K562 (cell line): ENCODE results near the gene SYT14. TPM values are rescaled to one million over a fixed set of nuclear protein-coding genes. Genes with fewer than 3 reads are reported as not detected.

Experiments used
- ATAC-seq: fragments of 200-7000 bp; cut with Tn5 transposase; 3 replicates; pipeline ENCODE4 v1.9.1; 2020; ENCODE audit warnings: moderate library complexity
- BruUV-seq: library from RNA; stranded (reverse); fragments of 400-500 nt; replicated peaks from 2 replicates; lab custom pipeline; 2021; lab: Mats Ljungman, UMichigan
- CTCF ChIA-PET: fragments of 300-600 bp; formaldehyde crosslinking; extraction: SDS; loops from one replicate; lab custom pipeline; 2021; ENCODE audit warnings: low intra/inter-chr PET ratio; lab: Yijun Ruan, JAX
- POLR2A ChIA-PET: fragments of 300-600, 350-650 bp; sonication (Branson Sonifier 250); formaldehyde crosslinking; extraction: SDS; loops from one replicate; lab custom pipeline; 2021; ENCODE audit warnings: antibody characterized with exemption, inconsistent platforms; lab: Yijun Ruan, JAX
- DNase-seq, 4 experiments: peaks; one replicate each; pipeline versions ENCODE4 v3.0.0 to v3.0.0-alpha.2; 2011 to 2018; ENCODE audit warnings: low spot score in 3 of 4, mixed read lengths in 3 of 4; ENCODE audit errors: extremely low read depth in 1 of 4
- FAIRE-seq: peaks from 2 replicates; lab custom pipeline; 2011; peaks lifted over from hg19 to GRCh38; lab: Jason Lieb, UNC
- H2AFZ ChIP-seq: 2 replicates; pipeline ENCODE4 v1.6.0; 2011; ENCODE audit warnings: low read depth, low read length, control low read depth, inconsistent platforms
- H3K27ac ChIP-seq: fragments of 200-600 bp; 3 replicates; pipeline ENCODE4 v1.8.0; 2011; ENCODE audit warnings: low read depth, mild to moderate bottlenecking, control low read depth, inconsistent platforms, low read length, moderate library complexity, mixed read lengths; ENCODE audit errors: extremely low read depth
- H3K27me3 ChIP-seq, 2 experiments: fragments of 300-600 bp in 1 of 2; 2 replicates in 1 of 2; 3 replicates in 1 of 2; pipeline versions ENCODE4 v1.6.0 to v1.8.0; 2011; ENCODE audit warnings: inconsistent platforms in 2 of 2, low read length in 2 of 2, mild to moderate bottlenecking in 1 of 2, mixed read lengths in 1 of 2, moderate library complexity in 1 of 2; ENCODE audit not compliant: control insufficient read depth in 2 of 2, insufficient read depth in 2 of 2
- H3K36me3 ChIP-seq: fragments of 300-600 bp; 3 replicates; pipeline ENCODE4 v1.8.0; 2011; ENCODE audit warnings: mild to moderate bottlenecking, low read length, inconsistent platforms; ENCODE audit not compliant: control insufficient read depth, insufficient read depth
- H3K4me1 ChIP-seq, 2 experiments: fragments of 200-600 bp in 1 of 2; replicated peaks in 1 of 2; 2 replicates in 1 of 2; 3 replicates in 1 of 2; pipeline versions ENCODE4 v1.5.1 to v1.8.0; 2011; ENCODE audit warnings: inconsistent platforms in 2 of 2, low read length in 2 of 2, mild to moderate bottlenecking in 1 of 2, mixed read lengths in 1 of 2, moderate library complexity in 1 of 2; ENCODE audit not compliant: control insufficient read depth in 2 of 2, insufficient read depth in 2 of 2
- H3K4me2 ChIP-seq: 2 replicates; pipeline ENCODE4 v1.6.1; 2011; ENCODE audit warnings: low read length, control low read depth, inconsistent platforms, mixed read lengths; ENCODE audit not compliant: insufficient read depth
- H3K4me3 ChIP-seq: fragments of 200-600 bp; sonication (generic), shearing (Covaris generic); 2 replicates; pipeline ENCODE4 v1.5.1; 2016; ENCODE audit warnings: control low read depth, inconsistent platforms
- H3K79me2 ChIP-seq: fragments of 200-600 bp; 3 replicates; pipeline ENCODE4 v1.8.0; 2011; ENCODE audit warnings: low read length, inconsistent platforms; ENCODE audit not compliant: control insufficient read depth, insufficient read depth
- H3K9ac ChIP-seq, 2 experiments: 2 replicates each; pipeline versions ENCODE4 v1.6.0 to v1.6.1; 2011; ENCODE audit warnings: low read depth in 2 of 2, low read length in 2 of 2, control low read depth in 1 of 2, inconsistent platforms in 1 of 2, mild to moderate bottlenecking in 1 of 2, mixed read lengths in 1 of 2; ENCODE audit not compliant: insufficient read depth in 1 of 2
- H3K9me1 ChIP-seq: one replicate; pipeline ENCODE4 v1.6.0; 2011; ENCODE audit warnings: inconsistent platforms, mild to moderate bottlenecking, low read length, moderate library complexity; ENCODE audit not compliant: control insufficient read depth, insufficient read depth
- H3K9me3 ChIP-seq: replicated peaks from 2 replicates; pipeline ENCODE4 v1.5.1; 2011; ENCODE audit warnings: low read depth, low read length, inconsistent platforms; ENCODE audit not compliant: control insufficient read depth, insufficient read depth
- H4K20me1 ChIP-seq: replicated peaks from 2 replicates; pipeline ENCODE4 v1.6.1; 2011; ENCODE audit warnings: low read length, inconsistent platforms, mixed read lengths; ENCODE audit not compliant: control insufficient read depth, insufficient read depth
- CTCF ChIP-seq, 3 experiments: IDR thresholded peaks in 2 of 3; conservative IDR thresholded peaks in 1 of 3; 2 replicates each; pipeline ENCODE4 v1.5.1; 2011 to 2012; ENCODE audit warnings: low read length in 3 of 3, mild to moderate bottlenecking in 3 of 3, control low read depth in 2 of 3, improper control_type of control experiment in 1 of 3, inconsistent platforms in 1 of 3, low read depth in 1 of 3, mixed read lengths in 1 of 3, moderate library complexity in 1 of 3; ENCODE audit not compliant: insufficient read depth in 2 of 3
- DEAF1 ChIP-seq: fragments of 450-650 bp; formaldehyde crosslinking; IDR thresholded peaks from 2 replicates; pipeline ENCODE4 v1.4.0; 2020; ENCODE audit warnings: mild to moderate bottlenecking, moderate library complexity
- E2F4 ChIP-seq: sonication (generic); formaldehyde crosslinking; IDR thresholded peaks from 2 replicates; pipeline ENCODE4 v1.8.0; 2022; ENCODE audit warnings: mild to moderate bottlenecking, low read depth, missing genetic modification reagents
- PRMT5 ChIP-seq: sonication (generic); formaldehyde crosslinking; IDR thresholded peaks from 2 replicates; pipeline ENCODE4 v1.5.0; 2020; ENCODE audit warnings: missing genetic modification reagents
- STAT6 ChIP-seq: sonication (generic); formaldehyde crosslinking; IDR thresholded peaks from 2 replicates; pipeline ENCODE4 v1.8.1; 2023; ENCODE audit warnings: mild to moderate bottlenecking, missing genetic modification reagents
- U2AF1 ChIP-seq: fragments of 200-400 bp; formaldehyde crosslinking; optimal IDR thresholded peaks from 2 replicates; pipeline ENCODE3; 2017; ENCODE audit warnings: mild to moderate bottlenecking, low read depth, low read length, moderate library complexity
- ZKSCAN8 ChIP-seq: fragments of 200-800 bp; sonication (Bioruptor generic); IDR thresholded peaks from 2 replicates; pipeline ENCODE4 v1.6.1; 2016; ENCODE audit warnings: missing genetic modification characterization, missing compliant biosample characterization
- ZNF518B ChIP-seq: fragments of 250-450 bp; sonication (Bioruptor Pico); IDR thresholded peaks from 2 replicates; pipeline ENCODE4 v1.5.0; 2021; ENCODE audit warnings: mild to moderate bottlenecking, moderate library complexity
- WGBS: fragments of 100-300 bp; shearing (Covaris generic); methylation state at CpG from one replicate; pipeline ENCODE4 v1.1.6; 2016; ENCODE audit warnings: low coverage, mixed read lengths; ENCODE audit not compliant: insufficient coverage; ENCODE audit errors: missing lambda C conversion rate; 5-methylcytosine and 5-hydroxymethylcytosine counted together
- in situ Hi-C: fragments of 300-500 bp; cut with MboI; formaldehyde crosslinking; loops from 4 replicates; pipeline ENCODE4 v1.15.0; 2018; ENCODE audit warnings: inconsistent platforms, mixed read lengths
- intact Hi-C: fragments of 100-400 bp; cut with micrococcal nuclease; formaldehyde crosslinking; loops from 2 replicates; pipeline ENCODE4 v1.14.2; 2022
- polyA plus RNA-seq, 8 experiments: library from polyadenylated mRNA; depleted of rRNA in 4 of 8; stranded (reverse) in 5 of 8; unstranded in 3 of 8; fragments of >200 nt; fragmentation: Nextera tagmentation in 2 of 8; fragmentation: Illumina TruSeq in 1 of 8; extraction: Ambion mirVana in 2 of 8; extraction: Trizol in 1 of 8; gene quantifications; 2 replicates each; pipeline versions ENCODE4 v1.2.1 to v1.2.3, GENCODE V29; 2011 to 2014; ENCODE audit warnings: inconsistent platforms in 1 of 8, missing spikeins in 1 of 8
- total RNA-seq, 7 experiments: library from RNA; depleted of rRNA in 6 of 7; stranded (reverse); fragments of >200 nt in 6 of 7; fragmentation: Illumina TruSeq in 2 of 7; extraction: Trizol in 2 of 7; gene quantifications; 2 replicates each; pipeline versions ENCODE4 v1.2.1 to v1.2.3, GENCODE V29; 2011 to 2021; ENCODE audit warnings: low replicate concordance in 1 of 7

Gene SYT14
- total and polyA plus RNA-seq, 9 of the 15 experiments (the other 6 are each of a cell fraction or from before 2014, with no cell fraction given) = 0.01 to 0.04 TPM; not detected in 7

- TF ChIP-seq E2F4 = no peak
Measured at GRCh38 chr1:209988706-209989105, 50.7 kb downstream of the SYT14 start (continued).

GRCh38 chr1:209989525-209989924 lies 51.5 kb downstream of the SYT14 start:
- H4K20me1 ChIP-seq = no peaks in the 10 kb centered on the region
- no peak overlapping the region for H2AFZ ChIP-seq
- 1% methylated on average over 3 of the region's 3 CpGs for WGBS
- H3K79me2 ChIP-seq = no peaks in the 10 kb centered on the region
- BruUV-seq = no TSS peak
- H3K9me3 ChIP-seq = no peaks in the 10 kb centered on the region
- H3K27me3 ChIP-seq = no peaks in the 10 kb centered on the region
- ChIA-PET POLR2A (no interaction called here), CTCF (interaction anchor here (0.6 to 4.1 kb wide), 8 partner anchors 89 to 419 kb away, joined by 3 to 68 read pairs (median 4); no protein-coding TSS in a partner anchor)
- ATAC-seq = peak; percentile 73; the same call in 2 of the 3 replicates
- H3K9ac ChIP-seq = no peak overlapping the region
- FAIRE-seq = no peak
- no peaks in the 10 kb centered on the region for H3K36me3 ChIP-seq
- DNase-seq = peak in 3 of 4 experiments; percentile 7 to 14 (median 12)
- in situ Hi-C loops = loop anchor here (5.0 to 25.0 kb wide), 2 partner anchors 112 to 402 kb away; partner anchors contain the start of gene CAMK1G
- no peak overlapping the region for H3K4me3 ChIP-seq
- no peak overlapping the region for H3K27ac ChIP-seq
- no peak overlapping the region for H3K4me2 ChIP-seq
- H3K9me1 ChIP-seq = no peaks in the 10 kb centered on the region
- no peaks in the 10 kb centered on the region for H3K4me1 ChIP-seq
- intact Hi-C loops = loop anchor here (1.0 to 10.0 kb wide), 2 partner anchors 129 to 295 kb away; no protein-coding TSS in a partner anchor
- TF ChIP-seq DEAF1 (CRISPR knock-in tag) (peak; percentile 70), CTCF (IDR thresholded peaks at IDR 0.05 in 2 of 3, conservative IDR thresholded peaks at IDR 0.05 in 1 of 3; ENCODE audit: insufficient read depth in 2 of 3, low read depth in 1 of 3, low read length in 3 of 3) (peak in 1 of 3 experiments; percentile 52; a peak in 2 of 6 replicates), ZKSCAN8 (CRISPR knock-in tag) (no peak), ZNF518B (no peak), STAT6 (CRISPR knock-in tag) (no peak), PRMT5 (CRISPR knock-in tag) (no peak), U2AF1 (no peak)
